Heart right ventricle (tissue), 16 donors: ENCODE results near the gene OR10S1. TPM values are rescaled to one million over a fixed set of nuclear protein-coding genes. Genes with fewer than 3 reads are reported as not detected.
"Not testable (repeated sequence)": the region's sequence is repeated elsewhere in the genome, so short reads cannot be mapped to it uniquely, and the experiment has no call there.

ENCODE experiments used
- ATAC-seq, 8 donors: fragments of 200-7000 bp; cut with Tn5 transposase; one replicate each; pipeline ENCODE4 v1.9.1; 2020; ENCODE audit warnings: mild to moderate bottlenecking in 8 of 8, moderate library complexity in 8 of 8, moderate number of reproducible peaks in 1 of 8
- DNase-seq, 2 donors: peaks; one replicate each; pipeline ENCODE4 v3.0.0-alpha.2; 2020
- H3K27ac ChIP-seq, 10 donors: fragments of 200-600 bp; sonication (generic) in 2 of 10; one replicate each; pipeline versions ENCODE4 v1.5.0 to v1.8.0; 2020 to 2022; ENCODE audit warnings: mild to moderate bottlenecking in 3 of 10
- H3K27me3 ChIP-seq, 7 donors: fragments of 200-600 bp; one replicate each; pipeline ENCODE4 v1.8.0; 2021 to 2022; ENCODE audit warnings: mild to moderate bottlenecking in 2 of 7
- H3K36me3 ChIP-seq, 9 donors: fragments of 200-600 bp; sonication (generic) in 1 of 9; one replicate each; pipeline versions ENCODE4 v1.5.0 to v1.8.0; 2020 to 2022; ENCODE audit warnings: mild to moderate bottlenecking in 2 of 9
- H3K4me1 ChIP-seq, 9 donors: fragments of 200-600 bp; sonication (generic) in 1 of 9; one replicate each; pipeline versions ENCODE4 v1.5.0 to v1.8.0; 2020 to 2022; ENCODE audit warnings: mild to moderate bottlenecking in 4 of 9
- H3K4me3 ChIP-seq, 10 donors: fragments of 200-600 bp; sonication (generic) in 2 of 10; one replicate each; pipeline versions ENCODE4 v1.5.0 to v1.8.0; 2020 to 2022; ENCODE audit warnings: mild to moderate bottlenecking in 7 of 10, moderate library complexity in 2 of 10
- H3K9me3 ChIP-seq, 11 donors: fragments of 200-600 bp in 10 of 11; sonication (generic) in 2 of 11; one replicate each; pipeline versions ENCODE4 v1.5.0 to v1.8.0; 2013 to 2022; ENCODE audit warnings: mild to moderate bottlenecking in 2 of 11, control low read depth in 1 of 11, moderate library complexity in 1 of 11
- whole genome bisulfite sequencing, 2 donors: extraction: QIAGEN DNeasy Blood & Tissue Kit; methylation state at CpG; one replicate each; pipeline ENCODE4 v1.1.7; 2013; ENCODE audit warnings: inconsistent platforms in 1 of 2; 5-methylcytosine and 5-hydroxymethylcytosine counted together
- intact Hi-C, 10 donors: fragments of 100-400 bp; cut with DNase I; formaldehyde crosslinking; loops; one replicate each; pipeline versions ENCODE4 v1.11.1 to v1.14.2; 2022
- long read RNA-seq, 3 donors: library from polyadenylated mRNA; unstranded; transcript quantifications; one replicate each; pipeline ENCODE4 v2.0.0, GENCODE V29; 2020 to 2021
- polyA plus RNA-seq, 2 donors: library from polyadenylated mRNA; stranded (reverse); fragments of 200-250 nt; gene quantifications; one replicate each; pipeline ENCODE4 v1.2.3, GENCODE V29; 2013
- total RNA-seq, 10 donors: library from RNA; stranded (reverse); fragmentation: NEBNext Ultra II Directional in 3 of 10; extraction: Animal tissue kit (Norgen Biotek cat#: 25700) in 3 of 10; gene quantifications; one replicate each; pipeline versions ENCODE4 v1.2.1 to v1.2.4, GENCODE V29; 2021 to 2023
- TF ChIP-seq, protein P1 (sequence below), 9 donors: fragments of 200-600 bp; sonication (generic) in 2 of 9; IDR thresholded peaks; one replicate each; pipeline versions ENCODE4 v1.5.0 to v1.8.0; 2021 to 2022; ENCODE audit warnings: antibody characterized with exemption in 9 of 9, mild to moderate bottlenecking in 5 of 9, moderate library complexity in 1 of 9
- donor health status: Arrhythmogenic right ventricular cardiomyopathy.
- donor health status: ischemic (EF 13 %, LVEDD 7.1; RV severe dilation, severe dysfunction).
- donor health status: healthy with polysubstance abuse.
- donor health status: DM: no; HTN: yes; CAD: no.
- donor health status: DM: no; HTN: no; CAD: no.
- donor health status: ischemic (EF 25% LVEDD 6.9; RV normal size, moderate dysfunction).
- donor health status: ischemic (EF 25% LVEDD 5.7; RV mildly dilated, moderate dysfunction).
- donor health status: healthy.
- donor health status: DM: yes; HTN: yes; CAD: no.
- donor health status: Ischemic cardiomyopathy.
- donor health status: ischemic (EF 35%, LVEDD 5.7; RV mildly dilated, moderate dysfunction).
- donor health status: nonischemic (EF 11% LVEDD 7.7; RV severe dilation, severe dysfunction).
- donor health status: DM: yes; HTN: yes; CAD: no.
- donor health status: PGD.
- donor health status: ischemic (EF 29% LVEDD 5.4; RV normal size, mild dysfunction).
- donor health status: nonischemic (EF 23%, LVEDD 6.1; RV moderate dilation, normal function).

The OR10S1 gene, protein sequence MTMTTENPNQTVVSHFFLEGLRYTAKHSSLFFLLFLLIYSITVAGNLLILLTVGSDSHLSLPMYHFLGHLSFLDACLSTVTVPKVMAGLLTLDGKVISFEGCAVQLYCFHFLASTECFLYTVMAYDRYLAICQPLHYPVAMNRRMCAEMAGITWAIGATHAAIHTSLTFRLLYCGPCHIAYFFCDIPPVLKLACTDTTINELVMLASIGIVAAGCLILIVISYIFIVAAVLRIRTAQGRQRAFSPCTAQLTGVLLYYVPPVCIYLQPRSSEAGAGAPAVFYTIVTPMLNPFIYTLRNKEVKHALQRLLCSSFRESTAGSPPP
- total RNA-seq (not detected), polyA plus RNA-seq (not detected)
- long read RNA-seq, donor 1, result 0 reads
- long read RNA-seq, donor 2, result 0 reads
- long read RNA-seq, donor 3, result 0 reads

DNA sequence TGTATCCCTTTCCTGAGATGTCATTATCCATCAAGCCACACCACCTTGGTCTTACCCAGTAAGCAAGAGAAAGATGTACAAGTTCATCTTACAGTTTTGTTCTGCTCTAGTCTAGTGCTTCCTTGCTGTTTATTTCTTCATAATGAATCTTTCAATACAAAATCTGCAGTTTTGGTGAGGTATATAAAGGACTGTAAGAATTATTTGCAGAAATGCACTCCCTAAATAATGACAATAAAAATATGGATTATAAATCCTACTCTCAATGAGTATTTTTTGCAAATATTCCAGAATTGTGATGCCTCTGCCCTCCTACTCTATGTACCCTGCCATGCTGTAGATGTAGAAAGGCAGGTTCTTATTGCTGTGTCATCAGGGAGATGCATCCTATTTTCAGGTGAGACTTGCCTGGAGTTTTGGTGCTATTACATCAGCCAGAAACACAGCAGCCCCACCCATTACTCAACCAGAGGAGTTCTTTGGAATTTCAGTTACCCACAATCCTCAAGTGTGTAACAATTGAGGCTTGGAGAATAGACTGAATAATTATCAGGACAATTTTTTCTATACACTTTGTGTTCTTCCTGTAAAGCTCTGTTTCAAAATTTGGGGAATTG lies at the start of gene OR10S1:
Gene OR10S1, minus strand, starts transcription at position 51 of the 617 bp plus-strand sequence. CDS start 117 bp downstream, outside the sequence.
- Histone ChIP-seq H3K9me3 (peaks cover 0 to 10% (median 0%) of the 10 kb centered on the region in 11 donors), H3K36me3 (no peaks in the 10 kb centered on the region), H3K4me1 (no peaks in the 10 kb centered on the region), H3K4me3 (no peak within 1 kb of the TSS), H3K27ac (no peak within 1 kb of the TSS), H3K27me3 (no peaks in the 10 kb centered on the region)
- DNase-seq (no peak), ATAC-seq (no peak)
- TF ChIP-seq, protein P1, sequence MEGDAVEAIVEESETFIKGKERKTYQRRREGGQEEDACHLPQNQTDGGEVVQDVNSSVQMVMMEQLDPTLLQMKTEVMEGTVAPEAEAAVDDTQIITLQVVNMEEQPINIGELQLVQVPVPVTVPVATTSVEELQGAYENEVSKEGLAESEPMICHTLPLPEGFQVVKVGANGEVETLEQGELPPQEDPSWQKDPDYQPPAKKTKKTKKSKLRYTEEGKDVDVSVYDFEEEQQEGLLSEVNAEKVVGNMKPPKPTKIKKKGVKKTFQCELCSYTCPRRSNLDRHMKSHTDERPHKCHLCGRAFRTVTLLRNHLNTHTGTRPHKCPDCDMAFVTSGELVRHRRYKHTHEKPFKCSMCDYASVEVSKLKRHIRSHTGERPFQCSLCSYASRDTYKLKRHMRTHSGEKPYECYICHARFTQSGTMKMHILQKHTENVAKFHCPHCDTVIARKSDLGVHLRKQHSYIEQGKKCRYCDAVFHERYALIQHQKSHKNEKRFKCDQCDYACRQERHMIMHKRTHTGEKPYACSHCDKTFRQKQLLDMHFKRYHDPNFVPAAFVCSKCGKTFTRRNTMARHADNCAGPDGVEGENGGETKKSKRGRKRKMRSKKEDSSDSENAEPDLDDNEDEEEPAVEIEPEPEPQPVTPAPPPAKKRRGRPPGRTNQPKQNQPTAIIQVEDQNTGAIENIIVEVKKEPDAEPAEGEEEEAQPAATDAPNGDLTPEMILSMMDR (IDR thresholded peaks at IDR 0.05), result no peak
- intact Hi-C loops, result no loop called here

DNA sequence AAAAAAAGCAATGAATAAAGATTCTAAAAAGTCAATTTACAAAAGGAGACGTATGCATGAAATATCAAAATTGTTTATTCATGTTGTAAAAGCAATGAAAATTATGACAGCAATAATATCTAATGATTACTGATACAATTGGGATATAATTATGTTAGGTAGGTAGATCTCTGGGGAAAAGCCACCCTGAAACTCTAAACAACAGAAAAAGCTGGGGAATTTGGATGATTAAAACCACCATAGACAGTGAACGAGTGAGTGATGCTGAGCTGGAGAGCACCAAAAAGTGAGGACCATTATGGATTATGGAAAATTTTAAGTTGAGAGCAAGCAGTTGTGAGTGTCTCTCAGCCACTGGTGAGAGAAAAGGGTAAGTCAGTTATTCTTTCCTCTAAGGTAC lies 48.9 kb upstream of the OR10S1 start, which contains the start of gene OR10G8:
Gene OR10G8, plus strand, starts transcription at position 301 of the 400 bp plus-strand sequence. CDS start 2,825 bp downstream, outside the sequence.
- Histone ChIP-seq H3K4me3 (no peak within 1 kb of the TSS), H3K36me3 (no peaks in the 10 kb centered on the region), H3K27me3 (no peaks in the 10 kb centered on the region), H3K4me1 (no peaks in the 10 kb centered on the region), H3K27ac (no peak within 1 kb of the TSS), H3K9me3 (no peaks in the 10 kb centered on the region)
- intact Hi-C loops, result no loop called here
- DNase-seq, result no peak
- TF ChIP-seq, protein P1 (IDR thresholded peaks at IDR 0.05), result no peak
- WGBS, 2 donors, result 76 to 83% methylated on average over 2 of the region's 2 CpGs
- no peak for ATAC-seq

DNA sequence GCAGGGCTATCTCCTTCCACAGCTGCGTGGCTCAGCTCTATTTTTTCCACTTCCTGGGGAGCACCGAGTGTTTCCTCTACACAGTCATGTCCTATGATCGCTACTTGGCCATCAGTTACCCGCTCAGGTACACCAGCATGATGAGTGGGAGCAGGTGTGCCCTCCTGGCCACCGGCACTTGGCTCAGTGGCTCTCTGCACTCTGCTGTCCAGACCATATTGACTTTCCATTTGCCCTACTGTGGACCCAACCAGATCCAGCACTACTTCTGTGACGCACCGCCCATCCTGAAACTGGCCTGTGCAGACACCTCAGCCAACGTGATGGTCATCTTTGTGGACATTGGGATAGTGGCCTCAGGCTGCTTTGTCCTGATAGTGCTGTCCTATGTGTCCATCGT lies 38.3 kb upstream of the OR10S1 start:
- not testable (repeated sequence) for H3K4me1 ChIP-seq, ATAC-seq, DNase-seq

DNA sequence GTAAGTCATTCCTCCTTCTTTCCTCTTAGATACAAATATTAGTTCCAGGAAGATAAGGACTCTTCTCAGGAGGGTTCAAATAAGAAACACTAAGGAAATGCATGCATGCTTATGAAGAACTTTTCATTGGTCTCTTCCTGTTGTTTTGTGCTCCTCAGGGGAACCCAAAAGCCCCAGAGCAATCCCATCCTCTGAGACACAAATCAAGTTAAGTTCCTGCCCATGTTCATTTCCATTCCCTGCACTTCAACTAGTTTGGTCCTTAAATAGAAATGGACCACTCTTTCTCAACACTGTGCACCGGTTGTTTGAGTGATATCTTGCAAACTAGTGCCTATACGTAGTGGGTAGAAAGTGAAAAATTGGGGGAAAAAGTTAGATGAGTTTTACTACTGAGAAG lies 35.1 kb upstream of the OR10S1 start, which contains the start of gene OR10G4:
Gene OR10G4, plus strand, starts transcription at position 301 of the 400 bp plus-strand sequence. CDS start 2,578 bp downstream, outside the sequence.
- ATAC-seq (no peak), DNase-seq (no peak)
- intact Hi-C loops, result no loop called here
- H3K4me1 ChIP-seq, result no peaks in the 10 kb centered on the region
- WGBS, 2 donors, result 74 to 75% methylated on average over 2 of the region's 2 CpGs
- H3K4me3 ChIP-seq, result no peak within 1 kb of the TSS
- H3K36me3 ChIP-seq, result no peaks in the 10 kb centered on the region
- no peaks in the 10 kb centered on the region for H3K9me3 ChIP-seq
- TF ChIP-seq, protein P1 (IDR thresholded peaks at IDR 0.05), result no peak
- no peaks in the 10 kb centered on the region for H3K27me3 ChIP-seq
- no peak within 1 kb of the TSS for H3K27ac ChIP-seq

More for the DNA sequence above, 38.3 kb upstream of the OR10S1 start:
- H3K4me3 ChIP-seq, H3K27me3 ChIP-seq, intact Hi-C loops, H3K36me3 ChIP-seq, H3K9me3 ChIP-seq, H3K27ac ChIP-seq: not testable (repeated sequence)
- 83 to 94% methylated on average over 6 to 7 of the region's 9 CpGs for WGBS, 2 donors
